SK-MEL-5 (cell line): ENCODE results near the gene PCDHA11. TPM values are rescaled to one million over a fixed set of nuclear protein-coding genes. Genes with fewer than 3 reads are reported as not detected.
"Not testable (repeated sequence)": the region's sequence is repeated elsewhere in the genome, so short reads cannot be mapped to it uniquely, and the experiment has no call there.

Source experiments
- DNase-seq: peaks from one replicate; pipeline ENCODE4 v3.0.0-alpha.2; 2016; ENCODE audit warnings: low read depth, low spot score
- in situ Hi-C: cut with HindIII; loops from 2 replicates; pipeline ENCODE4 v1.10.0; 2016; ENCODE audit warnings: low sequenced_read_pairs, high pct_unique_total_duplicates, low pct_unique_long_range_greater_than_20kb
- polyA plus RNA-seq, 2 experiments: library from polyadenylated mRNA; depleted of rRNA; stranded (reverse); fragments of >200 nt; gene quantifications; 2 replicates each; pipeline ENCODE4 v1.2.3, GENCODE V29; 2015
- total RNA-seq: library from RNA; depleted of rRNA; stranded (reverse); fragments of >200 nt; shearing (Covaris generic); gene quantifications from 2 replicates; pipeline ENCODE4 v1.2.3, GENCODE V29; 2014; rRNA removed

Gene PCDHA11
- total RNA-seq: 1.0 and 1.9 TPM in 2 replicates
- 1.4 and 2.3 TPM in 2 replicates for polyA plus RNA-seq (2015; cell fraction: cytosol; rRNA removed)
- polyA plus RNA-seq (2015; cell fraction: nucleus; rRNA removed): 0.66 and 1.1 TPM in 2 replicates

GRCh38 chr5:140868721-140869554 lies at the start of gene PCDHA11:
PCDHA11 (plus strand) TSS chr5:140868957; CDS start chr5:140869104, 147 bp downstream.
- in situ Hi-C loops: no loop called here
- DNase-seq: peak; percentile 77

GRCh38 chr5:140821375-140822280 lies 47.1 kb upstream of the PCDHA11 start, which contains the start of gene PCDHA5:
PCDHA5 (plus strand) TSS chr5:140821613.
- peak; percentile 58 for DNase-seq
- in situ Hi-C loops: no loop called here

GRCh38 chr5:140822281-140822629 lies 46.5 kb upstream of the PCDHA11 start:
- DNase-seq: no peak
- in situ Hi-C loops: no loop called here

GRCh38 chr5:140822969-140823368 lies 45.8 kb upstream of the PCDHA11 start:
- in situ Hi-C loops, DNase-seq: not testable (repeated sequence)

- no peak for DNase-seq
- in situ Hi-C loops: no loop called here
These were observed 45.3 kb upstream of the PCDHA11 start for GRCh38 chr5:140823475-140823874.

GRCh38 chr5:140827704-140828361 lies 40.9 kb upstream of the PCDHA11 start, which contains the start of gene PCDHA6:
PCDHA6 (plus strand) TSS chr5:140827960; CDS start chr5:140828092, 132 bp downstream.
- in situ Hi-C loops: no loop called here
- no peak for DNase-seq

GRCh38 chr5:140828362-140828737 lies 40.4 kb upstream of the PCDHA11 start:
- in situ Hi-C loops: no loop called here
- DNase-seq: no peak

GRCh38 chr5:140829511-140830501 lies 39.0 kb upstream of the PCDHA11 start:
- DNase-seq, in situ Hi-C loops: not testable (repeated sequence)

- DNase-seq: peak; percentile 64
- in situ Hi-C loops: no loop called here
These were observed 34.8 kb upstream of the PCDHA11 start, which contains the start of gene PCDHA7 for GRCh38 chr5:140833993-140834392. PCDHA7 (plus strand) TSS chr5:140834269; CDS start chr5:140834384, 115 bp downstream.

GRCh38 chr5:140834439-140835008 lies 34.2 kb upstream of the PCDHA11 start:
- in situ Hi-C loops: not testable (repeated sequence)
- DNase-seq: peak; percentile 39

GRCh38 chr5:140835622-140836510 lies 32.9 kb upstream of the PCDHA11 start:
- DNase-seq: no peak
- in situ Hi-C loops: no loop called here

- in situ Hi-C loops: no loop called here
- DNase-seq: peak; percentile 55
These were observed 27.5 kb upstream of the PCDHA11 start, which contains the start of gene PCDHA8 for GRCh38 chr5:140840978-140841962. PCDHA8 (plus strand) TSS chr5:140841187; CDS start chr5:140841322, 135 bp downstream.

- no peak for DNase-seq
- in situ Hi-C loops: no loop called here
These were observed 25.7 kb upstream of the PCDHA11 start for GRCh38 chr5:140842798-140843733.
